ENCODE data around the gene B9D1.

The B9D1 gene

GRCh38 chr17:19296786-19297778, 65.4 kb downstream of the B9D1 start:
- no peak overlapping the region for H3K9ac ChIP-seq (ENCODE audit: low read depth, low read length)
- no peak overlapping the region for H3K4me3 ChIP-seq (ENCODE audit: low read depth, low read length)
- H3K4me1 ChIP-seq (ENCODE audit: control insufficient read depth, insufficient read depth, low read length), result no peaks in the 10 kb centered on the region
- no peaks in the 10 kb centered on the region for H3K36me3 ChIP-seq (ENCODE audit: control insufficient read depth, insufficient read depth, low read length)
- H3K27me3 ChIP-seq (ENCODE audit: control insufficient read depth, insufficient read depth, low read length), result no peaks in the 10 kb centered on the region
- no peaks in the 10 kb centered on the region for H3K9me3 ChIP-seq (ENCODE audit: control insufficient read depth, insufficient read depth, low read length)
- no peak overlapping the region for H3K27ac ChIP-seq (ENCODE audit: low read depth, low read length)

DNA sequence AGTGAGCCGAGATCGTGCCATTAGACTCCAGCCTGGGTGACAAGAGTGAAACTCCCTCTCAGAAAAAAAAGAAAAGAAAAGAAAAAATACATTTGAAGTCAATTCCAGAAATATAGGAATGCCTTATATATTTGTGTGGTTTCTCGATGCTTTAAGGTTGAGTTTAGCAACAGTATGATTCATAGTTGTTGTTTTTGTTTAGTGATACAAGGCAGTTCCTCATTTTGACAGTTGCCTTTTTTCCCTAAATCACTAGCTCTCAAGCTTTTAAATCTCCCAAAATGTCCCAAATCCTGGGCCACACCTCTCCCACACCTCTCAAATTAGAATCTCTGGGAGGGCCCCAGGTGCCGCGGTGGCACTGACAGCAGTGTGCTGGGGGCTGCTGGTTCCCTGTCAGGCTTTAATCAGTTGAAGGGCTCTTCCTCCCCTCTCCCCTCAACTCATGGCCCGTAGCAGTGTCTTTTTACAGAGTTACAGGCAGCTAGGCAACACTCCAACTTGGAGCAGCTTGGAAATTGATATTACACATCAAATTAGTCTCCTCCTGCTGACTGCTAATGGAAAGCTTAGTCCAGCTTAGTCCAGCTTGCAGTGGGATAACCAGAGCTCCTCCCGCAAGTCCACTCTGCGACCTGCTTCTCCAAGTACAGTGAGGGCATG, 66.9 kb downstream of the B9D1 start:
- Histone ChIP-seq H3K4me1 (ENCODE audit: control insufficient read depth, insufficient read depth, low read length) (no peaks in the 10 kb centered on the region), H3K27ac (ENCODE audit: low read depth, low read length) (no peak overlapping the region), H3K27me3 (ENCODE audit: control insufficient read depth, insufficient read depth, low read length) (no peaks in the 10 kb centered on the region), H3K9ac (ENCODE audit: low read depth, low read length) (no peak overlapping the region), H3K9me3 (ENCODE audit: control insufficient read depth, insufficient read depth, low read length) (no peaks in the 10 kb centered on the region), H3K36me3 (ENCODE audit: control insufficient read depth, insufficient read depth, low read length) (no peaks in the 10 kb centered on the region), H3K4me3 (ENCODE audit: low read depth, low read length) (no peak overlapping the region)

- no peaks in the 10 kb centered on the region for H3K9me3 ChIP-seq (ENCODE audit: control insufficient read depth, insufficient read depth, low read length)
- H3K4me3 ChIP-seq (ENCODE audit: low read depth, low read length), result no peak overlapping the region
- H3K4me1 ChIP-seq (ENCODE audit: control insufficient read depth, insufficient read depth, low read length), result peaks cover 5% of the 10 kb centered on the region; the same call in 1 of the 2 replicates
- no peak overlapping the region for H3K27ac ChIP-seq (ENCODE audit: low read depth, low read length)
- H3K27me3 ChIP-seq (ENCODE audit: control insufficient read depth, insufficient read depth, low read length), result no peaks in the 10 kb centered on the region
- no peaks in the 10 kb centered on the region for H3K36me3 ChIP-seq (ENCODE audit: control insufficient read depth, insufficient read depth, low read length)
- H3K9ac ChIP-seq (ENCODE audit: low read depth, low read length), result no peak overlapping the region
Measured at GRCh38 chr17:19294443-19294842, 68.1 kb downstream of the B9D1 start.

Measured in HUES48 (cell line).